BJ (cell line): ENCODE data around the gene FLRT2. TPM values are rescaled to one million over a fixed set of nuclear protein-coding genes. Genes with fewer than 3 reads are reported as not detected.

Experiments used
- CTCF ChIA-PET: fragments of 350-600 bp; formaldehyde crosslinking; extraction: SDS; loops from one replicate; lab custom pipeline; 2021; ENCODE audit warnings: antibody characterized with exemption, inconsistent platforms; lab: Yijun Ruan, JAX
- POLR2A ChIA-PET: fragments of 300-600 bp; sonication (Branson Sonifier 250); formaldehyde crosslinking; extraction: SDS; loops from one replicate; lab custom pipeline; 2021; ENCODE audit warnings: antibody characterized with exemption; lab: Charles Lee
- DNase-seq: peaks from one replicate; pipeline ENCODE4 v3.0.0-alpha.2; 2011; ENCODE audit warnings: low read depth
- H3K27me3 ChIP-seq: 2 replicates; pipeline ENCODE4 v1.6.0; 2011; ENCODE audit warnings: low read length; ENCODE audit not compliant: control insufficient read depth, insufficient read depth
- H3K36me3 ChIP-seq: 2 replicates; pipeline ENCODE4 v1.5.1; 2011; ENCODE audit warnings: low read length; ENCODE audit not compliant: control insufficient read depth, insufficient read depth
- H3K4me3 ChIP-seq: 2 replicates; pipeline ENCODE4 v1.5.1; 2011; ENCODE audit warnings: low read depth, mild to moderate bottlenecking, control low read depth, low read length
- polyA plus RNA-seq: library from polyadenylated mRNA; depleted of rRNA; stranded (reverse); fragments of >200 nt; gene quantifications from 2 replicates; pipeline ENCODE4 v1.2.3, GENCODE V29; 2011
- TF ChIP-seq, protein P1 (sequence below): IDR thresholded peaks from 2 replicates; pipeline ENCODE4 v1.5.1; 2011; ENCODE audit warnings: low read depth, mild to moderate bottlenecking, control low read depth, inconsistent platforms, low read length, moderate library complexity; ENCODE audit not compliant: insufficient read depth

Gene FLRT2
- polyA plus RNA-seq, 1 experiment = 16.7 TPM

DNA sequence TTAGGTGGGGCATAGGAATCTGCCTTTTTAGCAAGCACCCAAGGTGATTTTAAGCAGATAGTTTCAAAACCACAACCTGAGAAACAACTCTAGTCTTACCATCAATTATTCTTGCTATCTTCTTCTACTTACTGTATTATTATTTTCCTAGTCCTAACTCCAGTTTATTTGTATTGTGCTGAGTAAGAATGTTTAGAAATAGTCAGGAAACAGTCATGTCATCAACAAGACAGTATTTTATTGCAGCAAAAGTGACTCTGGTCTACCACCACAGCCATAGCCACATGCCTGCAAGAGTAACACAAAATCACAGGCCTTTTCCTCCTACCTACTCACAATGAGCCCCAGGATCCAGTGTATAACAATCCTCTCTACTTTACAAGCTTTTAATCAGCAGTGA lies 46.3 kb upstream of the FLRT2 start:
- no peaks in the 10 kb centered on the region for H3K36me3 ChIP-seq
- ChIA-PET CTCF (interaction anchor here (1.1 to 1.9 kb wide), 2 partner anchors 9 to 41 kb away, joined by 3 to 4 read pairs; no protein-coding TSS in a partner anchor), POLR2A (no interaction called here)
- DNase-seq = no peak
- TF ChIP-seq, protein P1, sequence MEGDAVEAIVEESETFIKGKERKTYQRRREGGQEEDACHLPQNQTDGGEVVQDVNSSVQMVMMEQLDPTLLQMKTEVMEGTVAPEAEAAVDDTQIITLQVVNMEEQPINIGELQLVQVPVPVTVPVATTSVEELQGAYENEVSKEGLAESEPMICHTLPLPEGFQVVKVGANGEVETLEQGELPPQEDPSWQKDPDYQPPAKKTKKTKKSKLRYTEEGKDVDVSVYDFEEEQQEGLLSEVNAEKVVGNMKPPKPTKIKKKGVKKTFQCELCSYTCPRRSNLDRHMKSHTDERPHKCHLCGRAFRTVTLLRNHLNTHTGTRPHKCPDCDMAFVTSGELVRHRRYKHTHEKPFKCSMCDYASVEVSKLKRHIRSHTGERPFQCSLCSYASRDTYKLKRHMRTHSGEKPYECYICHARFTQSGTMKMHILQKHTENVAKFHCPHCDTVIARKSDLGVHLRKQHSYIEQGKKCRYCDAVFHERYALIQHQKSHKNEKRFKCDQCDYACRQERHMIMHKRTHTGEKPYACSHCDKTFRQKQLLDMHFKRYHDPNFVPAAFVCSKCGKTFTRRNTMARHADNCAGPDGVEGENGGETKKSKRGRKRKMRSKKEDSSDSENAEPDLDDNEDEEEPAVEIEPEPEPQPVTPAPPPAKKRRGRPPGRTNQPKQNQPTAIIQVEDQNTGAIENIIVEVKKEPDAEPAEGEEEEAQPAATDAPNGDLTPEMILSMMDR = no peak
- H3K27me3 ChIP-seq = no peaks in the 10 kb centered on the region
- no peak overlapping the region for H3K4me3 ChIP-seq

DNA sequence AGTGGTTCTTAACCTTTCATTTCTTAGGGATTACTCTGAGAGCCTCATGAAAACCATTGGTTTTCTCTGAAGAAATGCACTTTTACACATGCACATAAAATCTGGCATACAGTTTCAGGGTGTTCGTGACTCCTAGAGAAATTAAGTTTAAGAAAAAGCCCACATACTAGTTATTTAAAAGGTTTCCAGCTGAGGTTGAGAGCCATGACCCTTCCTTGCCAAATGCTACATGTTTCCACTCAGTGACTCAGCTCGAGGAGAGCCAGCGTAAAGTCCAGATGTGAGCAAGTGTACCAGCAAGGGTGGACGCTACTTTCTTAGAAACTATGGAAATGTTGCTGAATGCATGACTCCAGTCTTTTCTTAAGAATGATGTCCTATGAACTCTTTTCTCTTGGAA lies 42.7 kb upstream of the FLRT2 start:
- H3K36me3 ChIP-seq = no peaks in the 10 kb centered on the region
- POLR2A ChIA-PET = no interaction called here
- DNase-seq = peak; percentile 96
- H3K4me3 ChIP-seq = no peak overlapping the region
- TF ChIP-seq, protein P1 = no peak
- H3K27me3 ChIP-seq = no peaks in the 10 kb centered on the region
- CTCF ChIA-PET = interaction anchor here (0.7 to 0.8 kb wide), 2 partner anchors 14 to 33 kb away, joined by 3 to 4 read pairs; no protein-coding TSS in a partner anchor

- ChIA-PET CTCF (interaction anchor here (1.2 kb wide), 1 partner anchor 15 kb away, joined by 4 read pairs; no protein-coding TSS in a partner anchor), POLR2A (no interaction called here)
Observed at GRCh38 chr14:85501751-85502150, 28.2 kb upstream of the FLRT2 start.

GRCh38 chr14:85508863-85509262 lies 21.1 kb upstream of the FLRT2 start:
- TF ChIP-seq, protein P1 = no peak
- no peaks in the 10 kb centered on the region for H3K36me3 ChIP-seq
- DNase-seq = no peak
- H3K4me3 ChIP-seq = no peak overlapping the region
- CTCF ChIA-PET = interaction anchor here (0.7 to 1.8 kb wide), 2 partner anchors 11 to 1540 kb away, joined by 3 to 5 read pairs; no protein-coding TSS in a partner anchor
- H3K27me3 ChIP-seq = no peaks in the 10 kb centered on the region; the same call in 1 of the 2 replicates
- POLR2A ChIA-PET = no interaction called here

More at GRCh38 chr14:85501751-85502150, 28.2 kb upstream of the FLRT2 start:
- TF ChIP-seq, protein P1 = no peak
- Histone ChIP-seq H3K4me3 (no peak overlapping the region), H3K27me3 (no peaks in the 10 kb centered on the region), H3K36me3 (no peaks in the 10 kb centered on the region)
- DNase-seq = no peak

GRCh38 chr14:85512451-85512850 lies 17.5 kb upstream of the FLRT2 start:
- no peak for DNase-seq
- TF ChIP-seq, protein P1 = no peak
- ChIA-PET CTCF (interaction anchor here (0.6 kb wide), 1 partner anchor 313 kb away, joined by 3 read pairs; no protein-coding TSS in a partner anchor), POLR2A (no interaction called here)
- Histone ChIP-seq H3K36me3 (no peaks in the 10 kb centered on the region), H3K4me3 (no peak overlapping the region), H3K27me3 (no peaks in the 10 kb centered on the region; the same call in 1 of the 2 replicates)
